Putamen (tissue), 1 donor: ENCODE results near the gene NOC4L.
"Not testable (repeated sequence)": the region's sequence is repeated elsewhere in the genome, so short reads cannot be mapped to it uniquely, and the experiment has no call there.

ENCODE experiments used
- DNase-seq: peaks from one replicate; pipeline ENCODE4 v3.0.0-alpha.2; 2016; ENCODE audit warnings: low spot score

The NOC4L gene

GRCh38 chr12:132144115-132144809, at the start of gene NOC4L, which contains the start of gene DDX51:
Gene NOC4L, plus strand, starts transcription at chr12:132144457. Its CDS starts 32 bp downstream, at chr12:132144489.
Gene DDX51, minus strand, starts transcription at chr12:132144319. Its CDS starts 23 bp downstream, at chr12:132144296.
- peak; percentile 90 for DNase-seq

- DNase-seq = no peak
Observed at GRCh38 chr12:132095520-132096409, 48.5 kb upstream of the NOC4L start.

- no peak for DNase-seq
Observed at GRCh38 chr12:132099739-132100138, 44.5 kb upstream of the NOC4L start.

GRCh38 chr12:132100306-132101065, 43.8 kb upstream of the NOC4L start:
- DNase-seq = no peak

GRCh38 chr12:132102297-132102696, 42.0 kb upstream of the NOC4L start:
- no peak for DNase-seq

GRCh38 chr12:132103072-132103471, 41.2 kb upstream of the NOC4L start:
- not testable (repeated sequence) for DNase-seq

GRCh38 chr12:132103542-132104308, 40.5 kb upstream of the NOC4L start:
- DNase-seq = no peak

- no peak for DNase-seq
Observed at GRCh38 chr12:132105467-132105866, 38.8 kb upstream of the NOC4L start.

- no peak for DNase-seq
Observed at GRCh38 chr12:132106921-132107320, 37.3 kb upstream of the NOC4L start.

- DNase-seq = no peak
Observed at GRCh38 chr12:132108211-132108832, 35.9 kb upstream of the NOC4L start.

- no peak for DNase-seq
Observed at GRCh38 chr12:132109741-132110140, 34.5 kb upstream of the NOC4L start.

GRCh38 chr12:132110677-132111076, 33.6 kb upstream of the NOC4L start:
- DNase-seq = no peak

- no peak for DNase-seq
Observed at GRCh38 chr12:132111654-132112304, 32.5 kb upstream of the NOC4L start.

- DNase-seq = no peak
Observed at GRCh38 chr12:132114667-132115066, 29.6 kb upstream of the NOC4L start.

- no peak for DNase-seq
Observed at GRCh38 chr12:132115500-132115899, 28.8 kb upstream of the NOC4L start.

- DNase-seq = no peak
Observed at GRCh38 chr12:132116709-132117557, 27.3 kb upstream of the NOC4L start.

GRCh38 chr12:132117558-132117875, 26.7 kb upstream of the NOC4L start:
- DNase-seq = no peak

GRCh38 chr12:132118876-132119275, 25.4 kb upstream of the NOC4L start:
- DNase-seq = no peak

GRCh38 chr12:132121283-132121682, 23.0 kb upstream of the NOC4L start:
- no peak for DNase-seq
